ENCODE measurements around the gene DOCK2. TPM values are rescaled to one million over a fixed set of nuclear protein-coding genes. Genes with fewer than 3 reads are reported as not detected.

The DOCK2 gene
- total and polyA plus RNA-seq, 2 of the 8 experiments (the other 6 are each of a cell fraction or from before 2014, with no cell fraction given): 3.9 to 5.7 TPM

DNA sequence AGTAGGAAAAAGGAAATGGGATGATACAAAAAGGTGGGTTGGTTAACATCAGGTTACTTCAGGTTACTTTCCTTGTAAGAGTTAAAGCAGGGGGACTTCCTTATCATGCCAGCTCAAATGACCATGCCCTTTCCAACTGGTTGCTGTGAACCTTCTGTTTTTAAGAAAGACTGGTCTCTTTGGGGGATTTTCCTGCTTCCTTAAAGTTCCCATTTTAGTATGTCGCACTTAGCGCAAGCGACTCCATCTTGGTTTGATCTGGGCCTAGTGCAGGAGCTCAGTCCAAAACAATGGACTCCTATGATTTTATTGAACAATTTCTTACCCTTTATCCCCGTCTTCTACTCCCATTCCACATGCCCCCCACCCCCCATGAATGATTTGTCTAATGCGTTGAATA, 173.4 kb downstream of the DOCK2 start (continued):
- TF ChIP-seq, protein P1, sequence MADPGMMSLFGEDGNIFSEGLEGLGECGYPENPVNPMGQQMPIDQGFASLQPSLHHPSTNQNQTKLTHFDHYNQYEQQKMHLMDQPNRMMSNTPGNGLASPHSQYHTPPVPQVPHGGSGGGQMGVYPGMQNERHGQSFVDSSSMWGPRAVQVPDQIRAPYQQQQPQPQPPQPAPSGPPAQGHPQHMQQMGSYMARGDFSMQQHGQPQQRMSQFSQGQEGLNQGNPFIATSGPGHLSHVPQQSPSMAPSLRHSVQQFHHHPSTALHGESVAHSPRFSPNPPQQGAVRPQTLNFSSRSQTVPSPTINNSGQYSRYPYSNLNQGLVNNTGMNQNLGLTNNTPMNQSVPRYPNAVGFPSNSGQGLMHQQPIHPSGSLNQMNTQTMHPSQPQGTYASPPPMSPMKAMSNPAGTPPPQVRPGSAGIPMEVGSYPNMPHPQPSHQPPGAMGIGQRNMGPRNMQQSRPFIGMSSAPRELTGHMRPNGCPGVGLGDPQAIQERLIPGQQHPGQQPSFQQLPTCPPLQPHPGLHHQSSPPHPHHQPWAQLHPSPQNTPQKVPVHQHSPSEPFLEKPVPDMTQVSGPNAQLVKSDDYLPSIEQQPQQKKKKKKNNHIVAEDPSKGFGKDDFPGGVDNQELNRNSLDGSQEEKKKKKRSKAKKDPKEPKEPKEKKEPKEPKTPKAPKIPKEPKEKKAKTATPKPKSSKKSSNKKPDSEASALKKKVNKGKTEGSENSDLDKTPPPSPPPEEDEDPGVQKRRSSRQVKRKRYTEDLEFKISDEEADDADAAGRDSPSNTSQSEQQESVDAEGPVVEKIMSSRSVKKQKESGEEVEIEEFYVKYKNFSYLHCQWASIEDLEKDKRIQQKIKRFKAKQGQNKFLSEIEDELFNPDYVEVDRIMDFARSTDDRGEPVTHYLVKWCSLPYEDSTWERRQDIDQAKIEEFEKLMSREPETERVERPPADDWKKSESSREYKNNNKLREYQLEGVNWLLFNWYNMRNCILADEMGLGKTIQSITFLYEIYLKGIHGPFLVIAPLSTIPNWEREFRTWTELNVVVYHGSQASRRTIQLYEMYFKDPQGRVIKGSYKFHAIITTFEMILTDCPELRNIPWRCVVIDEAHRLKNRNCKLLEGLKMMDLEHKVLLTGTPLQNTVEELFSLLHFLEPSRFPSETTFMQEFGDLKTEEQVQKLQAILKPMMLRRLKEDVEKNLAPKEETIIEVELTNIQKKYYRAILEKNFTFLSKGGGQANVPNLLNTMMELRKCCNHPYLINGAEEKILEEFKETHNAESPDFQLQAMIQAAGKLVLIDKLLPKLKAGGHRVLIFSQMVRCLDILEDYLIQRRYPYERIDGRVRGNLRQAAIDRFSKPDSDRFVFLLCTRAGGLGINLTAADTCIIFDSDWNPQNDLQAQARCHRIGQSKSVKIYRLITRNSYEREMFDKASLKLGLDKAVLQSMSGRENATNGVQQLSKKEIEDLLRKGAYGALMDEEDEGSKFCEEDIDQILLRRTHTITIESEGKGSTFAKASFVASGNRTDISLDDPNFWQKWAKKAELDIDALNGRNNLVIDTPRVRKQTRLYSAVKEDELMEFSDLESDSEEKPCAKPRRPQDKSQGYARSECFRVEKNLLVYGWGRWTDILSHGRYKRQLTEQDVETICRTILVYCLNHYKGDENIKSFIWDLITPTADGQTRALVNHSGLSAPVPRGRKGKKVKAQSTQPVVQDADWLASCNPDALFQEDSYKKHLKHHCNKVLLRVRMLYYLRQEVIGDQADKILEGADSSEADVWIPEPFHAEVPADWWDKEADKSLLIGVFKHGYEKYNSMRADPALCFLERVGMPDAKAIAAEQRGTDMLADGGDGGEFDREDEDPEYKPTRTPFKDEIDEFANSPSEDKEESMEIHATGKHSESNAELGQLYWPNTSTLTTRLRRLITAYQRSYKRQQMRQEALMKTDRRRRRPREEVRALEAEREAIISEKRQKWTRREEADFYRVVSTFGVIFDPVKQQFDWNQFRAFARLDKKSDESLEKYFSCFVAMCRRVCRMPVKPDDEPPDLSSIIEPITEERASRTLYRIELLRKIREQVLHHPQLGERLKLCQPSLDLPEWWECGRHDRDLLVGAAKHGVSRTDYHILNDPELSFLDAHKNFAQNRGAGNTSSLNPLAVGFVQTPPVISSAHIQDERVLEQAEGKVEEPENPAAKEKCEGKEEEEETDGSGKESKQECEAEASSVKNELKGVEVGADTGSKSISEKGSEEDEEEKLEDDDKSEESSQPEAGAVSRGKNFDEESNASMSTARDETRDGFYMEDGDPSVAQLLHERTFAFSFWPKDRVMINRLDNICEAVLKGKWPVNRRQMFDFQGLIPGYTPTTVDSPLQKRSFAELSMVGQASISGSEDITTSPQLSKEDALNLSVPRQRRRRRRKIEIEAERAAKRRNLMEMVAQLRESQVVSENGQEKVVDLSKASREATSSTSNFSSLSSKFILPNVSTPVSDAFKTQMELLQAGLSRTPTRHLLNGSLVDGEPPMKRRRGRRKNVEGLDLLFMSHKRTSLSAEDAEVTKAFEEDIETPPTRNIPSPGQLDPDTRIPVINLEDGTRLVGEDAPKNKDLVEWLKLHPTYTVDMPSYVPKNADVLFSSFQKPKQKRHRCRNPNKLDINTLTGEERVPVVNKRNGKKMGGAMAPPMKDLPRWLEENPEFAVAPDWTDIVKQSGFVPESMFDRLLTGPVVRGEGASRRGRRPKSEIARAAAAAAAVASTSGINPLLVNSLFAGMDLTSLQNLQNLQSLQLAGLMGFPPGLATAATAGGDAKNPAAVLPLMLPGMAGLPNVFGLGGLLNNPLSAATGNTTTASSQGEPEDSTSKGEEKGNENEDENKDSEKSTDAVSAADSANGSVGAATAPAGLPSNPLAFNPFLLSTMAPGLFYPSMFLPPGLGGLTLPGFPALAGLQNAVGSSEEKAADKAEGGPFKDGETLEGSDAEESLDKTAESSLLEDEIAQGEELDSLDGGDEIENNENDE (IDR thresholded peaks at IDR 0.05; ENCODE audit: insufficient replicate concordance, low read length): no peak
- TF ChIP-seq RFX5 (IDR thresholded peaks at IDR 0.05; ENCODE audit: borderline replicate concordance, low read depth, low read length) (no peak), MAFK (IDR thresholded peaks at IDR 0.05; ENCODE audit: low read depth, low read length) (no peak), EGR1 (IDR thresholded peaks at IDR 0.05; ENCODE audit: borderline replicate concordance, low read depth, low read length) (no peak), BCL11A (IDR thresholded peaks at IDR 0.05; ENCODE audit: low read depth in 2 of 2, low read length in 2 of 2) (no peak), KDM4A (IDR thresholded peaks at IDR 0.05; ENCODE audit: low read depth, low read length, severe bottlenecking) (no peak), CREB1 (IDR thresholded peaks at IDR 0.05) (no peak), PHF8 (conservative IDR thresholded peaks at IDR 0.05; ENCODE audit: low read depth, low read length) (no peak), CBX5 (IDR thresholded peaks at IDR 0.05; ENCODE audit: low read depth, low read length) (no peak)
- TF ChIP-seq, protein P2, sequence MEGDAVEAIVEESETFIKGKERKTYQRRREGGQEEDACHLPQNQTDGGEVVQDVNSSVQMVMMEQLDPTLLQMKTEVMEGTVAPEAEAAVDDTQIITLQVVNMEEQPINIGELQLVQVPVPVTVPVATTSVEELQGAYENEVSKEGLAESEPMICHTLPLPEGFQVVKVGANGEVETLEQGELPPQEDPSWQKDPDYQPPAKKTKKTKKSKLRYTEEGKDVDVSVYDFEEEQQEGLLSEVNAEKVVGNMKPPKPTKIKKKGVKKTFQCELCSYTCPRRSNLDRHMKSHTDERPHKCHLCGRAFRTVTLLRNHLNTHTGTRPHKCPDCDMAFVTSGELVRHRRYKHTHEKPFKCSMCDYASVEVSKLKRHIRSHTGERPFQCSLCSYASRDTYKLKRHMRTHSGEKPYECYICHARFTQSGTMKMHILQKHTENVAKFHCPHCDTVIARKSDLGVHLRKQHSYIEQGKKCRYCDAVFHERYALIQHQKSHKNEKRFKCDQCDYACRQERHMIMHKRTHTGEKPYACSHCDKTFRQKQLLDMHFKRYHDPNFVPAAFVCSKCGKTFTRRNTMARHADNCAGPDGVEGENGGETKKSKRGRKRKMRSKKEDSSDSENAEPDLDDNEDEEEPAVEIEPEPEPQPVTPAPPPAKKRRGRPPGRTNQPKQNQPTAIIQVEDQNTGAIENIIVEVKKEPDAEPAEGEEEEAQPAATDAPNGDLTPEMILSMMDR (IDR thresholded peaks at IDR 0.05; ENCODE audit: control extremely low read depth in 1 of 3, insufficient read depth in 1 of 3, low read depth in 1 of 3, low read length in 3 of 3): no peak
